Panc1 (cell line): ENCODE measurements around the gene JPH3. TPM values are rescaled to one million over a fixed set of nuclear protein-coding genes. Genes with fewer than 3 reads are reported as not detected.

Experiments used
- ATAC-seq: fragments of 200-7000 bp; cut with Tn5 transposase; 2 replicates; pipeline ENCODE4 v1.9.1; 2020; ENCODE audit warnings: mild to moderate bottlenecking, moderate library complexity
- BruUV-seq: library from RNA; stranded (reverse); fragments of 400-500 nt; replicated peaks from 2 replicates; lab custom pipeline; 2021; lab: Mats Ljungman, UMichigan
- CTCF ChIA-PET: fragments of 300-600 bp; sonication (Branson Sonifier 250); formaldehyde crosslinking; loops from one replicate; lab custom pipeline; 2022; ENCODE audit warnings: antibody characterized with exemption; lab: Charles Lee
- POLR2A ChIA-PET: fragments of 300-600 bp; sonication (Branson Sonifier 250); formaldehyde crosslinking; loops from one replicate; lab custom pipeline; 2022; ENCODE audit warnings: antibody characterized with exemption; lab: Charles Lee
- DNase-seq: peaks from one replicate; pipeline ENCODE4 v3.0.0-alpha.2; 2010; ENCODE audit warnings: low read depth, low spot score
- H3K27ac ChIP-seq: 2 replicates; pipeline ENCODE4 v1.5.1; 2011; ENCODE audit warnings: mild to moderate bottlenecking, low read length, inconsistent platforms
- H3K27me3 ChIP-seq: fragments of 200-500 bp; sonication (Bioruptor generic); 2 replicates; pipeline ENCODE4 v1.6.0; 2014; ENCODE audit warnings: low read length, inconsistent platforms; ENCODE audit not compliant: control insufficient read depth, insufficient read depth
- H3K36me3 ChIP-seq: fragments of 200-500 bp; sonication (Bioruptor generic); 2 replicates; pipeline ENCODE4 v1.5.1; 2014; ENCODE audit warnings: inconsistent platforms, mild to moderate bottlenecking, low read length, moderate library complexity; ENCODE audit not compliant: control insufficient read depth, insufficient read depth
- H3K4me1 ChIP-seq: 2 replicates; pipeline ENCODE4 v1.5.1; 2011; ENCODE audit warnings: inconsistent platforms, mild to moderate bottlenecking, low read length, moderate library complexity; ENCODE audit not compliant: control insufficient read depth, insufficient read depth
- H3K4me3 ChIP-seq, 2 experiments: 2 replicates each; pipeline ENCODE4 v1.5.1; 2011 to 2012; ENCODE audit warnings: low read depth in 2 of 2, low read length in 2 of 2, mild to moderate bottlenecking in 2 of 2, inconsistent platforms in 1 of 2, moderate library complexity in 1 of 2
- H3K9me3 ChIP-seq: fragments of 200-500 bp; sonication (Bioruptor generic); 2 replicates; pipeline ENCODE4 v1.5.1; 2014; ENCODE audit warnings: low read depth, mild to moderate bottlenecking, inconsistent platforms, low read length, moderate library complexity; ENCODE audit not compliant: control insufficient read depth, insufficient read depth
- CTCF ChIP-seq: fragments of 450-650 bp; IDR thresholded peaks from 2 replicates; pipeline ENCODE4 v1.5.1; 2017; ENCODE audit warnings: mild to moderate bottlenecking
- POLR2AphosphoS5 ChIP-seq: IDR thresholded peaks from 2 replicates; pipeline ENCODE4 v1.6.1; 2012; ENCODE audit warnings: mild to moderate bottlenecking, low read depth, low read length, moderate library complexity
- REST ChIP-seq, 2 experiments: IDR thresholded peaks; 2 replicates each; pipeline ENCODE4 v1.6.1; 2011 to 2012; ENCODE audit warnings: low read depth in 2 of 2, control low read depth in 1 of 2, low read length in 1 of 2, mild to moderate bottlenecking in 1 of 2, moderate library complexity in 1 of 2; ENCODE audit not compliant: insufficient read depth in 1 of 2
- SIN3A ChIP-seq: IDR thresholded peaks from 2 replicates; pipeline ENCODE4 v1.6.1; 2012; ENCODE audit warnings: low read depth, mild to moderate bottlenecking, low read length, moderate library complexity, borderline replicate concordance; ENCODE audit not compliant: insufficient read depth
- TCF7L2 ChIP-seq: IDR thresholded peaks from 2 replicates; pipeline ENCODE4 v1.6.1; 2011; ENCODE audit warnings: mild to moderate bottlenecking, low read depth, low read length, inconsistent platforms
- in situ Hi-C: cut with HindIII; loops from 2 replicates; pipeline ENCODE4 v1.10.0; 2016; ENCODE audit warnings: low sequenced_read_pairs, low pct_unique_long_range_greater_than_20kb
- intact Hi-C: fragments of 100-400 bp; cut with micrococcal nuclease; formaldehyde crosslinking; loops from one replicate; pipeline ENCODE4 v1.10.0; 2022; ENCODE audit not compliant: unreplicated experiment
- total RNA-seq: library from RNA; stranded (reverse); gene quantifications from one replicate; pipeline ENCODE4 v1.2.1, GENCODE V29; 2021; ENCODE audit not compliant: unreplicated experiment

The JPH3 gene
- total RNA-seq, 1 experiment from 2014 or later = 1.2 TPM

GRCh38 chr16:87739801-87740200, 137.5 kb downstream of the JPH3 start:
- no peak overlapping the region for H3K4me3 ChIP-seq
- H3K27me3 ChIP-seq = no peaks in the 10 kb centered on the region
- DNase-seq = no peak
- in situ Hi-C loops = no loop called here
- H3K4me1 ChIP-seq = no peaks in the 10 kb centered on the region
- TF ChIP-seq SIN3A (no peak), POLR2AphosphoS5 (no peak), CTCF (no peak), TCF7L2 (no peak), REST (IDR thresholded peaks at IDR 0.05; ENCODE audit: insufficient read depth in 1 of 2, low read depth in 2 of 2, low read length in 1 of 2) (no peak)
- intact Hi-C loops = no loop called here
- no peak for ATAC-seq
- no peaks in the 10 kb centered on the region for H3K36me3 ChIP-seq
- BruUV-seq = no TSS peak
- ChIA-PET CTCF (no interaction called here), POLR2A (no interaction called here)
- no peak overlapping the region for H3K27ac ChIP-seq
- H3K9me3 ChIP-seq = no peaks in the 10 kb centered on the region

- Histone ChIP-seq H3K4me3 (no peak overlapping the region), H3K27me3 (no peaks in the 10 kb centered on the region), H3K4me1 (no peaks in the 10 kb centered on the region), H3K27ac (no peak overlapping the region), H3K36me3 (no peaks in the 10 kb centered on the region), H3K9me3 (no peaks in the 10 kb centered on the region)
- intact Hi-C loops = no loop called here
- CTCF ChIA-PET = no interaction called here
- no TSS peak for BruUV-seq
- TF ChIP-seq SIN3A (no peak), TCF7L2 (no peak), POLR2AphosphoS5 (no peak), REST (IDR thresholded peaks at IDR 0.05; ENCODE audit: insufficient read depth in 1 of 2, low read depth in 2 of 2, low read length in 1 of 2) (no peak), CTCF (no peak)
- no peak for ATAC-seq
- POLR2A ChIA-PET = no interaction called here
- DNase-seq = no peak
- in situ Hi-C loops = no loop called here
Measured at GRCh38 chr16:87740441-87740840, 138.1 kb downstream of the JPH3 start.
